Liver (tissue), 9 donors: Measurements from ENCODE around the gene CYP4X1. TPM values are rescaled to one million over a fixed set of nuclear protein-coding genes. Genes with fewer than 3 reads are reported as not detected.

Experiments
- DNase-seq: peaks from one replicate; pipeline ENCODE4 v3.0.0-alpha.2; 2017; ENCODE audit warnings: low spot score
- H3K27ac ChIP-seq, 2 donors: one replicate each; pipeline ENCODE4 v1.7.0; 2013; ENCODE audit warnings: inconsistent platforms in 2 of 2, low read length in 2 of 2, control low read depth in 1 of 2, low read depth in 1 of 2, mild to moderate bottlenecking in 1 of 2
- H3K27me3 ChIP-seq, 4 donors: one replicate each; pipeline versions ENCODE4 v1.6.1 to v1.7.0; 2013; ENCODE audit warnings: low read length in 3 of 4, inconsistent platforms in 1 of 4, mild to moderate bottlenecking in 1 of 4, moderate library complexity in 1 of 4; ENCODE audit not compliant: control insufficient read depth in 4 of 4, insufficient read depth in 4 of 4
- H3K36me3 ChIP-seq, 4 donors: one replicate each; pipeline versions ENCODE4 v1.6.1 to v1.7.0; 2013; ENCODE audit warnings: low read length in 3 of 4, mild to moderate bottlenecking in 3 of 4, low read depth in 1 of 4, moderate library complexity in 1 of 4; ENCODE audit not compliant: control insufficient read depth in 4 of 4, insufficient read depth in 3 of 4
- H3K4me1 ChIP-seq, 4 donors: one replicate each; pipeline versions ENCODE4 v1.6.1 to v1.7.0; 2013; ENCODE audit warnings: low read length in 3 of 4, mild to moderate bottlenecking in 3 of 4, moderate library complexity in 1 of 4; ENCODE audit not compliant: control insufficient read depth in 4 of 4, insufficient read depth in 4 of 4
- H3K4me3 ChIP-seq, 3 donors: one replicate each; pipeline versions ENCODE4 v1.6.1 to v1.7.0; 2013; ENCODE audit warnings: low read length in 3 of 3, control low read depth in 1 of 3, low read depth in 1 of 3, mild to moderate bottlenecking in 1 of 3
- H3K9ac ChIP-seq, 2 donors: one replicate each; pipeline ENCODE4 v1.7.0; 2013; ENCODE audit warnings: low read length in 2 of 2, mild to moderate bottlenecking in 2 of 2, moderate library complexity in 2 of 2, control low read depth in 1 of 2, low read depth in 1 of 2
- H3K9me3 ChIP-seq, 4 donors: one replicate each; pipeline versions ENCODE4 v1.6.1 to v1.7.0; 2013; ENCODE audit warnings: low read length in 3 of 4; ENCODE audit not compliant: control insufficient read depth in 4 of 4
- ATF3 ChIP-seq: IDR thresholded peaks from 2 replicates; pipeline ENCODE4 v1.6.1; 2016; ENCODE audit warnings: antibody characterized with exemption
- CTCF ChIP-seq: fragments of 150-350 bp; IDR thresholded peaks from 2 replicates; pipeline ENCODE4 v1.5.1; 2017; ENCODE audit warnings: improper control_type of control experiment, low read depth, low read length; ENCODE audit not compliant: missing input control
- EGR1 ChIP-seq, 2 donors: IDR thresholded peaks; 2 replicates each; pipeline ENCODE4 v1.6.1; 2016 to 2018; ENCODE audit warnings: antibody characterized with exemption in 2 of 2, low read depth in 2 of 2
- FOXA1 ChIP-seq: IDR thresholded peaks from 2 replicates; pipeline ENCODE4 v1.6.1; 2016; ENCODE audit warnings: antibody characterized with exemption
- FOXA2 ChIP-seq: IDR thresholded peaks from 2 replicates; pipeline ENCODE4 v1.6.1; 2016; ENCODE audit warnings: antibody characterized with exemption
- GABPA ChIP-seq, 2 donors: IDR thresholded peaks in 1 of 2; conservative IDR thresholded peaks in 1 of 2; 2 replicates each; pipeline ENCODE4 v1.6.1; 2016; ENCODE audit warnings: antibody characterized with exemption in 2 of 2, mild to moderate bottlenecking in 1 of 2, moderate library complexity in 1 of 2
- HNF4A ChIP-seq, 2 donors: conservative IDR thresholded peaks; 2 replicates each; pipeline ENCODE4 v1.6.1; 2016; ENCODE audit warnings: antibody characterized with exemption in 2 of 2, mild to moderate bottlenecking in 2 of 2
- HNF4G ChIP-seq: IDR thresholded peaks from 2 replicates; pipeline ENCODE4 v1.6.1; 2016; ENCODE audit warnings: antibody characterized with exemption
- JUND ChIP-seq, 2 donors: IDR thresholded peaks; 2 replicates each; pipeline ENCODE4 v1.6.1; 2016; ENCODE audit warnings: antibody characterized with exemption in 2 of 2
- NR2F2 ChIP-seq: IDR thresholded peaks from 2 replicates; pipeline ENCODE4 v1.6.1; 2016; ENCODE audit warnings: antibody characterized with exemption
- RAD21 ChIP-seq, 2 donors: IDR thresholded peaks; 2 replicates each; pipeline ENCODE4 v1.6.1; 2016; ENCODE audit warnings: antibody characterized with exemption in 2 of 2, mild to moderate bottlenecking in 2 of 2
- RXRA ChIP-seq, 2 donors: IDR thresholded peaks; 2 replicates each; pipeline ENCODE4 v1.6.1; 2017 to 2018; ENCODE audit warnings: antibody characterized with exemption in 2 of 2, mild to moderate bottlenecking in 1 of 2
- SP1 ChIP-seq: IDR thresholded peaks from 2 replicates; pipeline ENCODE4 v1.6.1; 2018; ENCODE audit warnings: antibody characterized with exemption, mild to moderate bottlenecking
- TAF1 ChIP-seq: conservative IDR thresholded peaks from 2 replicates; pipeline ENCODE4 v1.6.1; 2016; ENCODE audit warnings: antibody characterized with exemption, mild to moderate bottlenecking
- YY1 ChIP-seq: IDR thresholded peaks from 2 replicates; pipeline ENCODE4 v1.6.1; 2016; ENCODE audit warnings: antibody characterized with exemption, mild to moderate bottlenecking
- WGBS: extraction: QIAGEN DNeasy Blood & Tissue Kit; methylation state at CpG from one replicate; pipeline ENCODE4 v1.1.7; 2013; 5-methylcytosine and 5-hydroxymethylcytosine counted together
- polyA plus RNA-seq, 2 donors: library from polyadenylated mRNA; stranded (reverse) in 1 of 2; unstranded in 1 of 2; fragments of 200-250 nt in 1 of 2; fragments of >200 nt in 1 of 2; fragmentation: Nextera tagmentation in 1 of 2; extraction: Ambion mirVana in 1 of 2; gene quantifications; one replicate each; pipeline versions ENCODE4 v1.2.1 to v1.2.3, GENCODE V29; 2013 to 2015
- total RNA-seq, 2 donors: library from RNA; depleted of rRNA; stranded (reverse); fragments of >200 nt; gene quantifications; one replicate each; pipeline ENCODE4 v1.2.3, GENCODE V29; 2014
- TF ChIP-seq, protein P1 (sequence below): IDR thresholded peaks from 2 replicates; pipeline ENCODE4 v1.6.1; 2016; ENCODE audit warnings: antibody characterized with exemption
- TF ChIP-seq, protein P2 (sequence below): IDR thresholded peaks from 2 replicates; pipeline ENCODE4 v1.6.1; 2016; ENCODE audit warnings: antibody characterized with exemption
- TF ChIP-seq, protein P3 (sequence below): IDR thresholded peaks from 2 replicates; pipeline ENCODE4 v1.6.1; 2016; ENCODE audit warnings: antibody characterized with exemption, mild to moderate bottlenecking
- donor health status: healthy.
- donor health status: healthy.
- donor health status: healthy.
- donor health status: healthy.
- donor health status: healthy.

Gene CYP4X1
- total RNA-seq (1 to 10 TPM in 1 of 2 donors, under 1 TPM in 1; 0.56 to 4.9 TPM), polyA plus RNA-seq (1 to 10 TPM; 1.5 to 2.6 TPM)

GRCh38 chr1:47023268-47024140 is at the start of gene CYP4X1:
TSS of gene CYP4X1 (plus strand) at chr1:47023669. CDS start at chr1:47023818, 149 bp downstream.
- WGBS = 27% methylated on average over 49 of the region's 49 CpGs
- Histone ChIP-seq H3K27ac (no peak within 1 kb of the TSS), H3K9me3 (no peaks in the 10 kb centered on the region)

GRCh38 chr1:46983166-46983829 is 40.2 kb upstream of the CYP4X1 start:
- DNase-seq = no peak
- no peaks in the 10 kb centered on the region for H3K9me3 ChIP-seq
- 77% methylated on average over 7 of the region's 7 CpGs for WGBS
- H3K4me3 ChIP-seq = no peak overlapping the region
- no peaks in the 10 kb centered on the region for H3K36me3 ChIP-seq
- no peaks in the 10 kb centered on the region for H3K4me1 ChIP-seq
- no peak overlapping the region for H3K27ac ChIP-seq
- H3K27me3 ChIP-seq = no peaks in the 10 kb centered on the region
- no peak overlapping the region for H3K9ac ChIP-seq
- TF ChIP-seq, protein P1, sequence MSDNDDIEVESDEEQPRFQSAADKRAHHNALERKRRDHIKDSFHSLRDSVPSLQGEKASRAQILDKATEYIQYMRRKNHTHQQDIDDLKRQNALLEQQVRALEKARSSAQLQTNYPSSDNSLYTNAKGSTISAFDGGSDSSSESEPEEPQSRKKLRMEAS = no peak
- no peak for TF ChIP-seq HNF4A (conservative IDR thresholded peaks at IDR 0.05)
- no peak for TF ChIP-seq RAD21 (IDR thresholded peaks at IDR 0.05)
- no peak for TF ChIP-seq FOXA1
- no peak for TF ChIP-seq CTCF
- TF ChIP-seq SP1 = no peak
- no peak for TF ChIP-seq YY1
- TF ChIP-seq JUND (IDR thresholded peaks at IDR 0.05) = no peak
- no peak for TF ChIP-seq GABPA (IDR thresholded peaks at IDR 0.05 in 1 of 2, conservative IDR thresholded peaks at IDR 0.05 in 1 of 2)
- no peak for TF ChIP-seq RXRA (IDR thresholded peaks at IDR 0.05)
- TF ChIP-seq, protein P2, sequence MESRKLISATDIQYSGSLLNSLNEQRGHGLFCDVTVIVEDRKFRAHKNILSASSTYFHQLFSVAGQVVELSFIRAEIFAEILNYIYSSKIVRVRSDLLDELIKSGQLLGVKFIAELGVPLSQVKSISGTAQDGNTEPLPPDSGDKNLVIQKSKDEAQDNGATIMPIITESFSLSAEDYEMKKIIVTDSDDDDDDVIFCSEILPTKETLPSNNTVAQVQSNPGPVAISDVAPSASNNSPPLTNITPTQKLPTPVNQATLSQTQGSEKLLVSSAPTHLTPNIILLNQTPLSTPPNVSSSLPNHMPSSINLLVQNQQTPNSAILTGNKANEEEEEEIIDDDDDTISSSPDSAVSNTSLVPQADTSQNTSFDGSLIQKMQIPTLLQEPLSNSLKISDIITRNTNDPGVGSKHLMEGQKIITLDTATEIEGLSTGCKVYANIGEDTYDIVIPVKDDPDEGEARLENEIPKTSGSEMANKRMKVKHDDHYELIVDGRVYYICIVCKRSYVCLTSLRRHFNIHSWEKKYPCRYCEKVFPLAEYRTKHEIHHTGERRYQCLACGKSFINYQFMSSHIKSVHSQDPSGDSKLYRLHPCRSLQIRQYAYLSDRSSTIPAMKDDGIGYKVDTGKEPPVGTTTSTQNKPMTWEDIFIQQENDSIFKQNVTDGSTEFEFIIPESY = no peak
- no peak for TF ChIP-seq FOXA2
- no peak for TF ChIP-seq EGR1 (IDR thresholded peaks at IDR 0.05; ENCODE audit: low read depth in 2 of 2)
- no peak for TF ChIP-seq HNF4G
- TF ChIP-seq ATF3 = no peak
- TF ChIP-seq TAF1 = no peak

More at GRCh38 chr1:47023268-47024140, at the start of gene CYP4X1:
- no peaks in the 10 kb centered on the region for H3K36me3 ChIP-seq
- H3K4me3 ChIP-seq = peak within 1 kb of the TSS in 1 of 3 donors; percentile 22
- H3K9ac ChIP-seq = no peak within 1 kb of the TSS
- H3K4me1 ChIP-seq = peaks cover 0 to 5% (median 0%) of the 10 kb centered on the region in 4 donors
- no peak for DNase-seq
- no peak for TF ChIP-seq NR2F2
- TF ChIP-seq, protein P1 = no peak
- no peak for TF ChIP-seq FOXA1
- TF ChIP-seq GABPA (IDR thresholded peaks at IDR 0.05 in 1 of 2, conservative IDR thresholded peaks at IDR 0.05 in 1 of 2) = no peak
- no peak for TF ChIP-seq SP1
- TF ChIP-seq FOXA2 = no peak
- TF ChIP-seq, protein P3, sequence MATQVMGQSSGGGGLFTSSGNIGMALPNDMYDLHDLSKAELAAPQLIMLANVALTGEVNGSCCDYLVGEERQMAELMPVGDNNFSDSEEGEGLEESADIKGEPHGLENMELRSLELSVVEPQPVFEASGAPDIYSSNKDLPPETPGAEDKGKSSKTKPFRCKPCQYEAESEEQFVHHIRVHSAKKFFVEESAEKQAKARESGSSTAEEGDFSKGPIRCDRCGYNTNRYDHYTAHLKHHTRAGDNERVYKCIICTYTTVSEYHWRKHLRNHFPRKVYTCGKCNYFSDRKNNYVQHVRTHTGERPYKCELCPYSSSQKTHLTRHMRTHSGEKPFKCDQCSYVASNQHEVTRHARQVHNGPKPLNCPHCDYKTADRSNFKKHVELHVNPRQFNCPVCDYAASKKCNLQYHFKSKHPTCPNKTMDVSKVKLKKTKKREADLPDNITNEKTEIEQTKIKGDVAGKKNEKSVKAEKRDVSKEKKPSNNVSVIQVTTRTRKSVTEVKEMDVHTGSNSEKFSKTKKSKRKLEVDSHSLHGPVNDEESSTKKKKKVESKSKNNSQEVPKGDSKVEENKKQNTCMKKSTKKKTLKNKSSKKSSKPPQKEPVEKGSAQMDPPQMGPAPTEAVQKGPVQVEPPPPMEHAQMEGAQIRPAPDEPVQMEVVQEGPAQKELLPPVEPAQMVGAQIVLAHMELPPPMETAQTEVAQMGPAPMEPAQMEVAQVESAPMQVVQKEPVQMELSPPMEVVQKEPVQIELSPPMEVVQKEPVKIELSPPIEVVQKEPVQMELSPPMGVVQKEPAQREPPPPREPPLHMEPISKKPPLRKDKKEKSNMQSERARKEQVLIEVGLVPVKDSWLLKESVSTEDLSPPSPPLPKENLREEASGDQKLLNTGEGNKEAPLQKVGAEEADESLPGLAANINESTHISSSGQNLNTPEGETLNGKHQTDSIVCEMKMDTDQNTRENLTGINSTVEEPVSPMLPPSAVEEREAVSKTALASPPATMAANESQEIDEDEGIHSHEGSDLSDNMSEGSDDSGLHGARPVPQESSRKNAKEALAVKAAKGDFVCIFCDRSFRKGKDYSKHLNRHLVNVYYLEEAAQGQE = no peak
- no peak for TF ChIP-seq ATF3
- H3K27me3 ChIP-seq = no peaks in the 10 kb centered on the region
